ENCODE results near the gene PCNX3. TPM values are rescaled to one million over a fixed set of nuclear protein-coding genes. Genes with fewer than 3 reads are reported as not detected.

Gene PCNX3
- polyA plus RNA-seq, 1 experiment, result 19.7 TPM

GRCh38 chr11:65585396-65586246, 30.0 kb upstream of the PCNX3 start:
- ChIA-PET POLR2A (no interaction called here), CTCF (interaction anchor here (0.9 to 11.8 kb wide), 7 partner anchors 8 to 44 kb away, joined by 3 to 134 read pairs (median 5); partner anchors contain the start of genes EHBP1L1, FAM89B and ZNRD2)
- Histone ChIP-seq H3K4me3 (ENCODE audit: low read depth, low read length) (no peak overlapping the region), H3K27me3 (ENCODE audit: control insufficient read depth, insufficient read depth, low read length) (no peaks in the 10 kb centered on the region), H3K36me3 (ENCODE audit: control insufficient read depth, insufficient read depth, low read length) (peaks cover 25% of the 10 kb centered on the region)
- TF ChIP-seq, protein P1, sequence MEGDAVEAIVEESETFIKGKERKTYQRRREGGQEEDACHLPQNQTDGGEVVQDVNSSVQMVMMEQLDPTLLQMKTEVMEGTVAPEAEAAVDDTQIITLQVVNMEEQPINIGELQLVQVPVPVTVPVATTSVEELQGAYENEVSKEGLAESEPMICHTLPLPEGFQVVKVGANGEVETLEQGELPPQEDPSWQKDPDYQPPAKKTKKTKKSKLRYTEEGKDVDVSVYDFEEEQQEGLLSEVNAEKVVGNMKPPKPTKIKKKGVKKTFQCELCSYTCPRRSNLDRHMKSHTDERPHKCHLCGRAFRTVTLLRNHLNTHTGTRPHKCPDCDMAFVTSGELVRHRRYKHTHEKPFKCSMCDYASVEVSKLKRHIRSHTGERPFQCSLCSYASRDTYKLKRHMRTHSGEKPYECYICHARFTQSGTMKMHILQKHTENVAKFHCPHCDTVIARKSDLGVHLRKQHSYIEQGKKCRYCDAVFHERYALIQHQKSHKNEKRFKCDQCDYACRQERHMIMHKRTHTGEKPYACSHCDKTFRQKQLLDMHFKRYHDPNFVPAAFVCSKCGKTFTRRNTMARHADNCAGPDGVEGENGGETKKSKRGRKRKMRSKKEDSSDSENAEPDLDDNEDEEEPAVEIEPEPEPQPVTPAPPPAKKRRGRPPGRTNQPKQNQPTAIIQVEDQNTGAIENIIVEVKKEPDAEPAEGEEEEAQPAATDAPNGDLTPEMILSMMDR (IDR thresholded peaks at IDR 0.05; ENCODE audit: insufficient read depth, low read depth, low read length), result no peak
- no peak for DNase-seq (ENCODE audit: low read depth)

GRCh38 chr11:65586247-65586630, 29.3 kb upstream of the PCNX3 start:
- peaks cover 19% of the 10 kb centered on the region for H3K36me3 ChIP-seq (ENCODE audit: control insufficient read depth, insufficient read depth, low read length)
- POLR2A ChIA-PET, result interaction anchor here (1.0 kb wide), 1 partner anchor 14 kb away, joined by 21 read pairs; the partner anchor contains the start of gene FAM89B
- CTCF ChIA-PET, result interaction anchor here (0.9 to 11.8 kb wide), 8 partner anchors 8 to 45 kb away, joined by 3 to 134 read pairs (median 4); partner anchors contain the start of genes EHBP1L1, FAM89B, PCNX3 and ZNRD2
- DNase-seq (ENCODE audit: low read depth), result no peak
- H3K4me3 ChIP-seq (ENCODE audit: low read depth, low read length), result no peak overlapping the region
- TF ChIP-seq, protein P1 (IDR thresholded peaks at IDR 0.05; ENCODE audit: insufficient read depth, low read depth, low read length), result no peak
- no peaks in the 10 kb centered on the region for H3K27me3 ChIP-seq (ENCODE audit: control insufficient read depth, insufficient read depth, low read length)

- H3K36me3 ChIP-seq (ENCODE audit: control insufficient read depth, insufficient read depth, low read length), result peaks cover 16% of the 10 kb centered on the region
- no peak overlapping the region for H3K4me3 ChIP-seq (ENCODE audit: low read depth, low read length)
- POLR2A ChIA-PET, result interaction anchor here (1.0 kb wide), 1 partner anchor 14 kb away, joined by 21 read pairs; the partner anchor contains the start of gene FAM89B
- CTCF ChIA-PET, result interaction anchor here (0.6 to 11.8 kb wide), 8 partner anchors 10 to 458 kb away, joined by 3 to 134 read pairs (median 8); partner anchors contain the start of genes EHBP1L1, FAM89B, MAP3K11 and PCNX3
- TF ChIP-seq, protein P1 (IDR thresholded peaks at IDR 0.05; ENCODE audit: insufficient read depth, low read depth, low read length), result no peak
- H3K27me3 ChIP-seq (ENCODE audit: control insufficient read depth, insufficient read depth, low read length), result no peaks in the 10 kb centered on the region
- DNase-seq (ENCODE audit: low read depth), result no peak
Observed at GRCh38 chr11:65586676-65587075, 28.9 kb upstream of the PCNX3 start.

DNA sequence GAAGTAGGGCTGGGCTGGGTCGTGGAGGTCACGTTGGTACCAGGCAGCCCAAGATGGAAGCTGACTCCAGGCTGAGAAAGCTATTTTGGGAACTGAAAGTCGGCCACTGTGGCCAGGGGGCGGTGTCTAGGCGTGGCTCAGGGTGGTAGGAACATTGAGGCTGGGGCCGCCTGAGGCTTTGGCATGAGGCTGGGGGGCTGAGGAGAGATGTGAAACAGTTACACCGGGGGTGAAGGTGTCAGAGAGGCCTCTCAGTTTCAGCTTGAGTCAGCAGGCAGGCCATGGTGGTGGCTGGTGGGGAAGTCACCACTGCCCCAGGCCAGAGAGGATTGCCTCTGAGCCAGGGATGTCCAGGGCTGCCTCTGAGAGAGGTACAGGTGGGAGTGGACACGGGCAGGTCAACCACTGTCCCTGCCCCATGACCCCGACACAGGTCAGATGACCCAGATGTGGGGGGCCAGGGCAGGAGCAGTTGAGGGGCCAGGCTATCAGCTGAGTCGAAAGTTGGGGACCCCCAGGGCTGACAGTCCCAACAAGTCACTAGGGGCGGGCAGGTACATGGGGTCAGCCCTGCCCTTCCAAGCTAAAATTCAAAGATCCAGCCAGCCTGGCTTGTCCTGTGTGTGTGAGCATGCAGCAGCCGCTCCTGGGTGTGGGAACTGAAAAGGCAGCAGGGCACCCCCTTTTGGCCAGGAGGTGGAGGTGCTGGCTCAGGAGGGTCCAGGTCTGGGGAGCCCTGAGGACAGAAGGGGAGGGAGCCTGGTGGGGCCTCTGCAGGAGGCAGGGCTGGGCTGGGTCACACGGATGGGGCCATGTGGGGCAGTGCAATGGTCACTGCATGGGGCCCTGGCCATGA, 27.1 kb upstream of the PCNX3 start:
- no peak for DNase-seq (ENCODE audit: low read depth)
- no peak overlapping the region for H3K4me3 ChIP-seq (ENCODE audit: low read depth, low read length)
- ChIA-PET CTCF (interaction anchor here (0.7 to 11.8 kb wide), 15 partner anchors 10 to 235 kb away, joined by 3 to 134 read pairs (median 5); partner anchors contain the start of genes EHBP1L1, FAM89B, MAP3K11 and SIPA1), POLR2A (interaction anchor here (1.1 kb wide), 1 partner anchor 11 kb away, joined by 4 read pairs; no protein-coding TSS in a partner anchor)
- no peaks in the 10 kb centered on the region for H3K27me3 ChIP-seq (ENCODE audit: control insufficient read depth, insufficient read depth, low read length)
- TF ChIP-seq, protein P1 (IDR thresholded peaks at IDR 0.05; ENCODE audit: insufficient read depth, low read depth, low read length), result peak; percentile 58
- peaks cover 17% of the 10 kb centered on the region for H3K36me3 ChIP-seq (ENCODE audit: control insufficient read depth, insufficient read depth, low read length)
